ENCODE data around the gene MMP15. TPM values are rescaled to one million over a fixed set of nuclear protein-coding genes. Genes with fewer than 3 reads are reported as not detected.

MMP15 gene
- total and polyA plus RNA-seq, 2 donors (not counting 3 experiments of a cell fraction or from before 2014, with no cell fraction given), result 12.6 to 16.0 TPM

- Histone ChIP-seq H3K4me1 (ENCODE audit: control insufficient read depth, extremely low read depth, insufficient read depth, low read length) (peaks cover 3% of the 10 kb centered on the region), H3K27ac (ENCODE audit: insufficient read depth, low read depth, low read length) (no peak overlapping the region), H3K9me1 (replicated peaks; ENCODE audit: control insufficient read depth, extremely low read depth, insufficient read depth, low read length) (no peaks in the 10 kb centered on the region), H3K27me3 (ENCODE audit: control insufficient read depth in 2 of 2, insufficient read depth in 2 of 2, low read length in 2 of 2) (no peaks in the 10 kb centered on the region), H3K9me3 (replicated peaks; ENCODE audit: control insufficient read depth, insufficient read depth, low read length) (no peaks in the 10 kb centered on the region), H3K4me2 (ENCODE audit: insufficient read depth, low read length) (no peak overlapping the region), H3K36me3 (ENCODE audit: control insufficient read depth in 2 of 2, extremely low read depth in 1 of 2, insufficient read depth in 2 of 2, low read length in 2 of 2) (peaks cover 8 to 20% of the 10 kb centered on the region in 2 experiments), H2AFZ (ENCODE audit: low read depth, low read length) (no peak overlapping the region), H3K4me3 (replicated peaks in 1 of 3; ENCODE audit: insufficient read depth in 1 of 3, low read depth in 1 of 3, low read length in 3 of 3) (no peak overlapping the region), H3K79me2 (ENCODE audit: control insufficient read depth, insufficient read depth, low read length) (no peaks in the 10 kb centered on the region), H4K20me1 (replicated peaks; ENCODE audit: control insufficient read depth, extremely low read depth, insufficient read depth, low read length) (no peaks in the 10 kb centered on the region), H3K9ac (replicated peaks; ENCODE audit: extremely low read depth, insufficient read depth, low read length) (no peak overlapping the region)
- FAIRE-seq (no peak), DNase-seq (ENCODE audit: low read depth, low spot score) (no peak)
- TF ChIP-seq MAX (IDR thresholded peaks at IDR 0.05; ENCODE audit: insufficient read depth, insufficient read length), result no peak
- no peak for TF ChIP-seq CTCF (IDR thresholded peaks at IDR 0.05; ENCODE audit: extremely low read depth in 1 of 2, insufficient read depth in 1 of 2, low read depth in 1 of 2, low read length in 2 of 2)
- TF ChIP-seq POLR2AphosphoS5 (IDR thresholded peaks at IDR 0.05; ENCODE audit: insufficient read depth, low read depth, low read length), result no peak
- no peak for TF ChIP-seq POLR2A (IDR thresholded peaks at IDR 0.05; ENCODE audit: low read depth, low read length)
- TF ChIP-seq JUN (IDR thresholded peaks at IDR 0.05; ENCODE audit: borderline replicate concordance, insufficient read depth, insufficient read length, low read depth), result no peak
- no peak for TF ChIP-seq FOS (IDR thresholded peaks at IDR 0.05; ENCODE audit: borderline replicate concordance, insufficient read depth, low read length)
- no peak for TF ChIP-seq GATA2 (IDR thresholded peaks at IDR 0.05; ENCODE audit: insufficient read depth, insufficient read length, low read depth, low read length)
- TF ChIP-seq MYC (IDR thresholded peaks at IDR 0.05; ENCODE audit: low read depth, low read length), result no peak
- no peak for TF ChIP-seq EZH2 (IDR thresholded peaks at IDR 0.05; ENCODE audit: borderline replicate concordance, low read depth, low read length, severe bottlenecking)
- BruUV-seq (replicated peaks), result no TSS peak
- dilution Hi-C loops (cut with MboI; ENCODE audit: extremely low pct_ligation_motif_present, low sequenced_read_pairs), result no loop called here
- intact Hi-C loops (cut with micrococcal nuclease), result no loop called here
- CTCF ChIA-PET, result interaction anchor here (1.0 to 1.7 kb wide), 4 partner anchors 8 to 116 kb away, joined by 3 to 5 read pairs (median 4); partner anchors contain the start of gene CFAP20
- POLR2A ChIA-PET, result no interaction called here
Measured at GRCh38 chr16:58013201-58013956, 12.2 kb upstream of the MMP15 start.

Measured in endothelial cell of umbilical vein (primary cell).